Endothelial cell (in vitro differentiated cells): ENCODE results near the gene MACROD2. TPM values are rescaled to one million over a fixed set of nuclear protein-coding genes. Genes with fewer than 3 reads are reported as not detected.

Source experiments
- DNase-seq: peaks from one replicate; pipeline ENCODE4 v3.0.0; 2021; ENCODE audit warnings: low spot score
- H3K27ac Mint-ChIP-seq: one replicate; pipeline ENCODE4 v1.8.0; 2021; ENCODE audit warnings: mixed read lengths, inconsistent platforms; ENCODE audit not compliant: unreplicated experiment
- H3K27me3 Mint-ChIP-seq: one replicate; pipeline ENCODE4 v1.8.0; 2021; ENCODE audit warnings: mild to moderate bottlenecking, moderate library complexity, mixed read lengths, inconsistent platforms; ENCODE audit not compliant: unreplicated experiment
- H3K36me3 Mint-ChIP-seq: one replicate; pipeline ENCODE4 v1.8.0; 2021; ENCODE audit warnings: mild to moderate bottlenecking, low read depth, mixed read lengths, inconsistent platforms; ENCODE audit not compliant: unreplicated experiment
- H3K4me1 Mint-ChIP-seq: one replicate; pipeline ENCODE4 v1.8.0; 2021; ENCODE audit warnings: mild to moderate bottlenecking, mixed read lengths, inconsistent platforms; ENCODE audit not compliant: unreplicated experiment
- H3K4me3 Mint-ChIP-seq: one replicate; pipeline ENCODE4 v1.8.0; 2021; ENCODE audit warnings: mild to moderate bottlenecking, mixed read lengths, inconsistent platforms; ENCODE audit not compliant: unreplicated experiment
- H3K9me3 Mint-ChIP-seq: one replicate; pipeline ENCODE4 v1.8.0; 2021; ENCODE audit warnings: mixed read lengths, inconsistent platforms; ENCODE audit not compliant: unreplicated experiment
- CTCF ChIP-seq: fragments of 200-600 bp; sonication (generic); IDR thresholded peaks from one replicate; pipeline ENCODE4 v1.5.0; 2021; ENCODE audit warnings: antibody characterized with exemption; ENCODE audit not compliant: unreplicated experiment
- total RNA-seq: library from RNA; stranded (reverse); fragmentation: NEBNext Ultra II Directional; extraction: Animal tissue kit (Norgen Biotek cat#: 25700); gene quantifications from one replicate; pipeline ENCODE4 v1.2.1, GENCODE V29; 2021; ENCODE audit not compliant: unreplicated experiment

MACROD2 gene
- total RNA-seq, 1 donor from 2014 or later, result 6.4 TPM

GRCh38 chr20:15612198-15612597 lies 1616.9 kb downstream of the MACROD2 start:
- no peaks in the 10 kb centered on the region for H3K4me1 Mint-ChIP-seq
- H3K4me3 Mint-ChIP-seq, result no peak overlapping the region
- no peaks in the 10 kb centered on the region for H3K9me3 Mint-ChIP-seq
- no peak for TF ChIP-seq CTCF
- no peaks in the 10 kb centered on the region for H3K36me3 Mint-ChIP-seq
- peaks cover 1% of the 10 kb centered on the region for H3K27me3 Mint-ChIP-seq
- no peak overlapping the region for H3K27ac Mint-ChIP-seq
- no peak for DNase-seq

- no peak overlapping the region for H3K27ac Mint-ChIP-seq
Measured at GRCh38 chr20:15612769-15613168, 1617.5 kb downstream of the MACROD2 start.

GRCh38 chr20:15613530-15613929 lies 1618.2 kb downstream of the MACROD2 start:
- H3K36me3 Mint-ChIP-seq, result no peaks in the 10 kb centered on the region
- H3K4me3 Mint-ChIP-seq, result no peak overlapping the region
- H3K27me3 Mint-ChIP-seq, result peaks cover 1% of the 10 kb centered on the region
- DNase-seq, result no peak
- no peak for TF ChIP-seq CTCF
- H3K4me1 Mint-ChIP-seq, result no peaks in the 10 kb centered on the region
- no peaks in the 10 kb centered on the region for H3K9me3 Mint-ChIP-seq
- no peak overlapping the region for H3K27ac Mint-ChIP-seq

More at GRCh38 chr20:15612769-15613168, 1617.5 kb downstream of the MACROD2 start:
- Mint-ChIP-seq H3K36me3 (no peaks in the 10 kb centered on the region), H3K9me3 (no peaks in the 10 kb centered on the region), H3K4me1 (no peaks in the 10 kb centered on the region), H3K4me3 (no peak overlapping the region), H3K27me3 (peaks cover 1% of the 10 kb centered on the region)
- TF ChIP-seq CTCF, result no peak
- DNase-seq, result no peak

- peaks cover 1% of the 10 kb centered on the region for H3K27me3 Mint-ChIP-seq
- TF ChIP-seq CTCF, result no peak
- no peak overlapping the region for H3K4me3 Mint-ChIP-seq
- no peaks in the 10 kb centered on the region for H3K36me3 Mint-ChIP-seq
- no peak for DNase-seq
- no peak overlapping the region for H3K27ac Mint-ChIP-seq
- H3K9me3 Mint-ChIP-seq, result no peaks in the 10 kb centered on the region
- no peaks in the 10 kb centered on the region for H3K4me1 Mint-ChIP-seq
Measured at GRCh38 chr20:15616626-15617025, 1621.3 kb downstream of the MACROD2 start.

- no peak for DNase-seq
- no peaks in the 10 kb centered on the region for H3K9me3 Mint-ChIP-seq
- TF ChIP-seq CTCF, result no peak
- H3K4me3 Mint-ChIP-seq, result no peak overlapping the region
- no peak overlapping the region for H3K27ac Mint-ChIP-seq
- H3K36me3 Mint-ChIP-seq, result no peaks in the 10 kb centered on the region
- peaks cover 1% of the 10 kb centered on the region for H3K27me3 Mint-ChIP-seq
- H3K4me1 Mint-ChIP-seq, result no peaks in the 10 kb centered on the region
Measured at GRCh38 chr20:15618110-15618509, 1622.8 kb downstream of the MACROD2 start.
